HEK293 (cell line): ENCODE measurements around the gene VPREB3.

Experiments used
- CTCF ChIA-PET: fragments of 350-600 bp; formaldehyde crosslinking; extraction: SDS; loops from one replicate; lab custom pipeline; 2021; ENCODE audit warnings: antibody characterized with exemption; lab: Yijun Ruan, JAX
- POLR2A ChIA-PET: fragments of 300-600 bp; formaldehyde crosslinking; extraction: SDS; loops from one replicate; lab custom pipeline; 2020; ENCODE audit warnings: antibody characterized with exemption, inconsistent platforms; lab: Yijun Ruan, JAX
- H3K27ac ChIP-seq: fragments of 200-500 bp; sonication (Bioruptor generic); 2 replicates; pipeline ENCODE4 v1.5.1; 2014; ENCODE audit warnings: low read depth, low read length, control low read depth, inconsistent platforms; ENCODE audit errors: extremely low read depth
- H3K36me3 ChIP-seq, 2 experiments: fragments of 200-500 bp in 1 of 2; sonication (Bioruptor generic) in 1 of 2; 1 replicate in 1 of 2; 2 replicates in 1 of 2; pipeline ENCODE4 v1.5.1; 2014 to 2017; ENCODE audit warnings: inconsistent platforms in 2 of 2, low read length in 2 of 2; ENCODE audit not compliant: control insufficient read depth in 2 of 2, insufficient read depth in 1 of 2
- H3K4me1 ChIP-seq: fragments of 200-500 bp; sonication (Bioruptor generic); 2 replicates; pipeline ENCODE4 v1.5.1; 2014; ENCODE audit warnings: mild to moderate bottlenecking, low read length, inconsistent platforms; ENCODE audit not compliant: control insufficient read depth, insufficient read depth
- H3K4me3 ChIP-seq: 2 replicates; pipeline ENCODE4 v1.5.1; 2011; ENCODE audit warnings: low read depth, mild to moderate bottlenecking, control low read depth, low read length, moderate library complexity
- H3K9me3 ChIP-seq: fragments of 200-500 bp; sonication (Bioruptor generic); 2 replicates; pipeline ENCODE4 v1.5.1; 2014; ENCODE audit warnings: low read depth, low read length, inconsistent platforms; ENCODE audit not compliant: control insufficient read depth, insufficient read depth
- BCL6B ChIP-seq: fragments of 450-650 bp; formaldehyde crosslinking; IDR thresholded peaks from 2 replicates; pipeline ENCODE4 v1.5.1; 2017; ENCODE audit warnings: missing biosample characterization, missing genetic modification characterization
- CTCF ChIP-seq: fragments of 450-650 bp; formaldehyde crosslinking; IDR thresholded peaks from 2 replicates; pipeline ENCODE4 v1.5.1; 2016; ENCODE audit warnings: missing biosample characterization, missing genetic modification characterization
- GLI4 ChIP-seq: fragments of 450-650 bp; formaldehyde crosslinking; IDR thresholded peaks from 2 replicates; pipeline ENCODE4 v1.5.1; 2016; ENCODE audit warnings: missing biosample characterization, missing genetic modification characterization
- GLIS1 ChIP-seq: fragments of 450-650 bp; formaldehyde crosslinking; IDR thresholded peaks from 2 replicates; pipeline ENCODE4 v1.5.1; 2016; ENCODE audit warnings: missing biosample characterization, missing genetic modification characterization
- KLF1 ChIP-seq: fragments of 450-650 bp; formaldehyde crosslinking; IDR thresholded peaks from 2 replicates; pipeline ENCODE4 v1.5.1; 2016; ENCODE audit warnings: missing biosample characterization, missing genetic modification characterization
- SALL2 ChIP-seq: fragments of 450-650 bp; formaldehyde crosslinking; IDR thresholded peaks from 2 replicates; pipeline ENCODE4 v1.5.0; 2017; ENCODE audit warnings: missing biosample characterization, mild to moderate bottlenecking, missing genetic modification characterization, borderline replicate concordance
- SP7 ChIP-seq: fragments of 450-650 bp; formaldehyde crosslinking; IDR thresholded peaks from 2 replicates; pipeline ENCODE4 v1.5.1; 2016; ENCODE audit warnings: missing biosample characterization, missing genetic modification characterization
- TSHZ1 ChIP-seq: fragments of 450-650 bp; formaldehyde crosslinking; IDR thresholded peaks from 2 replicates; pipeline ENCODE4 v1.5.1; 2016; ENCODE audit warnings: missing biosample characterization, missing genetic modification characterization, borderline replicate concordance
- ZIC2 ChIP-seq: fragments of 450-650 bp; formaldehyde crosslinking; IDR thresholded peaks from 2 replicates; pipeline ENCODE4 v1.5.1; 2016; ENCODE audit warnings: missing biosample characterization, missing genetic modification characterization
- ZNF16 ChIP-seq: fragments of 450-650 bp; formaldehyde crosslinking; IDR thresholded peaks from 2 replicates; pipeline ENCODE4 v1.5.1; 2016; ENCODE audit warnings: low read depth, missing biosample characterization, missing genetic modification characterization
- ZNF19 ChIP-seq: fragments of 450-650 bp; formaldehyde crosslinking; IDR thresholded peaks from 2 replicates; pipeline ENCODE4; 2016; ENCODE audit warnings: missing biosample characterization, missing genetic modification characterization, low read depth
- ZNF202 ChIP-seq: fragments of 450-650 bp; formaldehyde crosslinking; IDR thresholded peaks from 2 replicates; pipeline ENCODE4 v1.5.1; 2016; ENCODE audit warnings: missing biosample characterization, missing genetic modification characterization, borderline replicate concordance
- ZNF214 ChIP-seq: fragments of 450-650 bp; formaldehyde crosslinking; IDR thresholded peaks from 2 replicates; pipeline ENCODE4 v1.5.1; 2017; ENCODE audit warnings: missing biosample characterization, mild to moderate bottlenecking, missing genetic modification characterization, borderline replicate concordance
- ZNF23 ChIP-seq: fragments of 450-650 bp; formaldehyde crosslinking; IDR thresholded peaks from 2 replicates; pipeline ENCODE4 v1.5.1; 2016; ENCODE audit warnings: missing biosample characterization, missing genetic modification characterization, borderline replicate concordance
- ZNF280D ChIP-seq: fragments of 450-650 bp; formaldehyde crosslinking; IDR thresholded peaks from 2 replicates; pipeline ENCODE4 v1.5.1; 2016; ENCODE audit warnings: missing biosample characterization, missing genetic modification characterization
- ZNF354C ChIP-seq: fragments of 450-650 bp; formaldehyde crosslinking; IDR thresholded peaks from 2 replicates; pipeline ENCODE4 v1.5.1; 2016; ENCODE audit warnings: missing biosample characterization, missing genetic modification characterization, low read depth, borderline replicate concordance
- ZNF37A ChIP-seq: fragments of 450-650 bp; IDR thresholded peaks from 2 replicates; pipeline ENCODE4 v1.5.1; 2018; ENCODE audit warnings: missing biosample characterization, missing genetic modification characterization
- ZNF560 ChIP-seq: fragments of 450-650 bp; formaldehyde crosslinking; IDR thresholded peaks from 2 replicates; pipeline ENCODE4 v1.5.1; 2017; ENCODE audit warnings: missing biosample characterization, missing genetic modification characterization, borderline replicate concordance
- ZNF585B ChIP-seq: fragments of 450-650 bp; formaldehyde crosslinking; IDR thresholded peaks from 2 replicates; pipeline ENCODE4 v1.5.1; 2016; ENCODE audit warnings: missing biosample characterization, missing genetic modification characterization
- ZNF692 ChIP-seq: fragments of 450-650 bp; formaldehyde crosslinking; IDR thresholded peaks from 2 replicates; pipeline ENCODE4 v1.5.1; 2016; ENCODE audit warnings: missing biosample characterization, missing genetic modification characterization

VPREB3 gene

GRCh38 chr22:23769321-23769965 is 15.2 kb upstream of the VPREB3 start:
- ChIA-PET POLR2A (interaction anchor here (0.7 to 1.7 kb wide), 3 partner anchors 19 to 88 kb away, joined by 3 to 18 read pairs (median 5); partner anchors contain the start of genes SLC2A11 and ZNF70), CTCF (interaction anchor here (0.7 to 3.6 kb wide), 4 partner anchors 14 to 80 kb away, joined by 3 to 34 read pairs (median 4); partner anchors contain the start of gene VPREB3)
- TF ChIP-seq GLIS1 (peak; percentile 95), TSHZ1 (tag by site-specific recombination) (no peak), ZIC2 (tag by site-specific recombination) (peak; percentile 50), ZNF23 (tag by site-specific recombination) (no peak)
- H3K27ac ChIP-seq: no peak overlapping the region
- no peak overlapping the region for H3K4me3 ChIP-seq
- peaks cover 3% of the 10 kb centered on the region for H3K4me1 ChIP-seq
- no peaks in the 10 kb centered on the region for H3K9me3 ChIP-seq
- H3K36me3 ChIP-seq: peaks cover 0 to 16% of the 10 kb centered on the region in 2 experiments; a peak in 1 of 3 replicates

GRCh38 chr22:23767673-23768548 is 13.7 kb upstream of the VPREB3 start, which contains the start of gene CHCHD10:
CHCHD10 (minus strand) TSS chr22:23767972; CDS start chr22:23767874, 98 bp downstream.
- Histone ChIP-seq H3K9me3 (no peaks in the 10 kb centered on the region), H3K4me1 (peaks cover 3% of the 10 kb centered on the region), H3K36me3 (peaks cover 0 to 24% of the 10 kb centered on the region in 2 experiments; a peak in 1 of 3 replicates), H3K4me3 (peak within 1 kb of the TSS; percentile 68), H3K27ac (peak within 1 kb of the TSS; percentile 50)
- POLR2A ChIA-PET: interaction anchor here (0.6 to 1.6 kb wide), 5 partner anchors 9 to 464 kb away, joined by 5 to 7 read pairs (median 6); partner anchors contain the start of genes SLC2A11 and ZNF70
- CTCF ChIA-PET: interaction anchor here (0.6 to 3.6 kb wide), 11 partner anchors 9 to 177 kb away, joined by 3 to 34 read pairs (median 3); partner anchors contain the start of genes SLC2A11 and VPREB3
- TF ChIP-seq ZNF585B (tag by site-specific recombination) (peak; percentile 19; the same call in 1 of the 2 replicates), GLI4 (tag by site-specific recombination) (no peak), ZNF692 (peak; percentile 81), SP7 (peak; percentile 45), ZNF37A (no peak), ZNF560 (tag by site-specific recombination) (no peak), ZNF16 (no peak), CTCF (tag by site-specific recombination) (peak; percentile 93), ZNF280D (tag by site-specific recombination) (no peak), ZNF214 (tag by site-specific recombination) (no peak), BCL6B (no peak), ZNF202 (no peak), SALL2 (no peak), KLF1 (peak; percentile 81), ZNF19 (tag by site-specific recombination) (no peak), ZNF354C (no peak)
